HG03520 (cell line): ENCODE measurements around the gene CDKN2AIPNL.
"Not testable (repeated sequence)": the region's sequence is repeated elsewhere in the genome, so short reads cannot be mapped to it uniquely, and the experiment has no call there.

Experiments
- ATAC-seq: cut with Tn5 transposase; IDR thresholded peaks from one replicate; pipeline ENCODE4 v1.9.1; 2021; ENCODE audit warnings: mild to moderate bottlenecking, moderate library complexity; ENCODE audit not compliant: unreplicated experiment

CDKN2AIPNL gene

GRCh38 chr5:134438721-134439123, 27.0 kb upstream of the CDKN2AIPNL start:
- no peak for ATAC-seq

GRCh38 chr5:134437847-134438581, 26.3 kb upstream of the CDKN2AIPNL start:
- no peak for ATAC-seq

- no peak for ATAC-seq
Measured at GRCh38 chr5:134437340-134437846, 25.7 kb upstream of the CDKN2AIPNL start.

- peak; percentile 80 for ATAC-seq
Measured at GRCh38 chr5:134436523-134437339, 25.1 kb upstream of the CDKN2AIPNL start.

GRCh38 chr5:134435560-134435959, 23.9 kb upstream of the CDKN2AIPNL start:
- no peak for ATAC-seq

GRCh38 chr5:134432677-134433359, 21.1 kb upstream of the CDKN2AIPNL start:
- ATAC-seq: no peak

- ATAC-seq: no peak
Measured at GRCh38 chr5:134432174-134432573, 20.5 kb upstream of the CDKN2AIPNL start.

GRCh38 chr5:134430001-134430569, 18.4 kb upstream of the CDKN2AIPNL start:
- no peak for ATAC-seq

- no peak for ATAC-seq
Measured at GRCh38 chr5:134427540-134428041, 15.9 kb upstream of the CDKN2AIPNL start.

GRCh38 chr5:134426361-134426760, 14.7 kb upstream of the CDKN2AIPNL start:
- no peak for ATAC-seq

- ATAC-seq: no peak
Measured at GRCh38 chr5:134423376-134423775, 11.7 kb upstream of the CDKN2AIPNL start.

- ATAC-seq: no peak
Measured at GRCh38 chr5:134422791-134423365, 11.2 kb upstream of the CDKN2AIPNL start.

- ATAC-seq: not testable (repeated sequence)
Measured at GRCh38 chr5:134421038-134421437, 9.4 kb upstream of the CDKN2AIPNL start.

- ATAC-seq: no peak
Measured at GRCh38 chr5:134420343-134420742, 8.7 kb upstream of the CDKN2AIPNL start.

GRCh38 chr5:134418958-134419357, 7.3 kb upstream of the CDKN2AIPNL start:
- ATAC-seq: no peak

GRCh38 chr5:134417707-134418106, 6.0 kb upstream of the CDKN2AIPNL start:
- ATAC-seq: no peak

- no peak for ATAC-seq
Measured at GRCh38 chr5:134413046-134413445, 1.4 kb upstream of the CDKN2AIPNL start.

- ATAC-seq: no peak
Measured at GRCh38 chr5:134411228-134411545, 494 bp downstream of the CDKN2AIPNL start.

GRCh38 chr5:134410822-134411221, 859 bp downstream of the CDKN2AIPNL start:
- ATAC-seq: no peak

GRCh38 chr5:134409321-134409720, 2.4 kb downstream of the CDKN2AIPNL start:
- no peak for ATAC-seq

GRCh38 chr5:134406390-134406789, 5.3 kb downstream of the CDKN2AIPNL start:
- ATAC-seq: no peak
